ENCODE results near the gene NHS.

DNA sequence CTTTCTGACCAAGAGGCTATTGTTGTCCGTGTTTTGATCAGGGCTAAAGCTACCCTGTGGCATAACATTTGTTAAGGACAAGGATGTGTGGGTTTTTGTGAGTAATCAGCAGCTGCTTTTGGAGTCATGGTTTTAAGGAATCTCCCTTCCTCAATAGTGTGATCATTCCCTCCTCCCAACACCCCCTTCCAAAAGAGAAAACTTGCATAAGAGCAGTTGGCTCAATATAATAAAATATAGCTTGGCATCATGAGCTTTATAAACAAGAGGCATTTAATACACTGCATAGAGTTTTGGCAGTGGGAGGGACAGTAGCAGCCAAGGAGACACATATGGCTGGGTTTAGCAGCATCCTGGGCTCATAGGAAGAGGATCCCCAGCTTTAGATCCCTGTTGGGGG is 84.7 kb downstream of the NHS start:
- TF ChIP-seq, protein P1, sequence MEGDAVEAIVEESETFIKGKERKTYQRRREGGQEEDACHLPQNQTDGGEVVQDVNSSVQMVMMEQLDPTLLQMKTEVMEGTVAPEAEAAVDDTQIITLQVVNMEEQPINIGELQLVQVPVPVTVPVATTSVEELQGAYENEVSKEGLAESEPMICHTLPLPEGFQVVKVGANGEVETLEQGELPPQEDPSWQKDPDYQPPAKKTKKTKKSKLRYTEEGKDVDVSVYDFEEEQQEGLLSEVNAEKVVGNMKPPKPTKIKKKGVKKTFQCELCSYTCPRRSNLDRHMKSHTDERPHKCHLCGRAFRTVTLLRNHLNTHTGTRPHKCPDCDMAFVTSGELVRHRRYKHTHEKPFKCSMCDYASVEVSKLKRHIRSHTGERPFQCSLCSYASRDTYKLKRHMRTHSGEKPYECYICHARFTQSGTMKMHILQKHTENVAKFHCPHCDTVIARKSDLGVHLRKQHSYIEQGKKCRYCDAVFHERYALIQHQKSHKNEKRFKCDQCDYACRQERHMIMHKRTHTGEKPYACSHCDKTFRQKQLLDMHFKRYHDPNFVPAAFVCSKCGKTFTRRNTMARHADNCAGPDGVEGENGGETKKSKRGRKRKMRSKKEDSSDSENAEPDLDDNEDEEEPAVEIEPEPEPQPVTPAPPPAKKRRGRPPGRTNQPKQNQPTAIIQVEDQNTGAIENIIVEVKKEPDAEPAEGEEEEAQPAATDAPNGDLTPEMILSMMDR (IDR thresholded peaks at IDR 0.05) = no peak
- no peak for TF ChIP-seq POLR2A (IDR thresholded peaks at IDR 0.05)

Measured in thyroid gland (tissue), 4 donors.